Activated CD8-positive, alpha-beta memory T cell treated with anti-CD3 and anti-CD28 coated beads for 1 hour (primary cell): ENCODE measurements around the gene KLHL11.
"Not testable (repeated sequence)": the region's sequence is repeated elsewhere in the genome, so short reads cannot be mapped to it uniquely, and the experiment has no call there.

Experiments
- DNase-seq, 2 donors: peaks; one replicate each; pipeline ENCODE4 v3.0.0-alpha.2; 2020; ENCODE audit warnings: low read depth in 1 of 2; ENCODE audit errors: extremely low read depth in 1 of 2

KLHL11 gene

GRCh38 chr17:41891135-41892020 is 26.2 kb upstream of the KLHL11 start:
- DNase-seq, result no peak

GRCh38 chr17:41888332-41888965 is 23.2 kb upstream of the KLHL11 start:
- no peak for DNase-seq

DNA sequence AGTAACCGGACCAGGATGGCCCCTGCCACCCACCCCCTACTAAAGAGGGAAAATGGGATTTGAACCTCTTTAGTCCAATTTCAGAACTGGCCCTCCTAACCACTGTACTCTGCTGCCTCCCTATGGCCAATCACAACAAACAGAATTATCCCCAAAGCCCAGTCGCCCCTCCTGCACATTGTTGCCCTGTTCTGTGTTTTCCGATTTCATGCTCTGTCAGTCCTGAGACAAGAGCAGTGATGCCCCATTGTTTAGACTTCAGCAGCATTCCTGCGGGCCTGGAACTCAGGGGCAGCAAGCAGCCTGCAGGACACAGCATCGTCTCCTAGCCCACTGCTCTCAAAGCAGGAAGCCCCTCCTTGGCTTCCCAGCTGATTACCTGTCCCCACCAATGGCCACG is 20.5 kb upstream of the KLHL11 start:
- no peak for DNase-seq

- DNase-seq, result no peak
These were observed 17.5 kb upstream of the KLHL11 start for GRCh38 chr17:41882756-41883155.

DNA sequence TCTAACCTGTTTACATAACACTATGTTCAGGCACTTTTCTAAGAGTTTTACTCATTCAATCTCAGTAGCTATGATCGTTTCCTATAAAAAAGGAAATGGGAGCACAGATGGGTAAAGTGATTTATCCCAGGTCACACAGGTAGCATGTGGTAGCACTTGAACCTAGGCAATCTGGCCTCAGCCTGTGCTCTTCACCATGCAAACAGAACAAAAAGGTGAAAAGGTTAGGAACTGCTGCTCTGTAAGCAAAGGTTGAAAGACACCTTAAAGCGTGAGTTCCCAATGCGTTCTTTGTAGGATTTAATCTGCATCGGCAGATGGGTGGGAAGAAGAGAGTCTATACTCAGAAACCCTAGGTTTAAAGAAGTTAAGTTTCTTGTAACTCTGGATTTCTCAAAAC is 14.9 kb upstream of the KLHL11 start:
- DNase-seq, result no peak

DNA sequence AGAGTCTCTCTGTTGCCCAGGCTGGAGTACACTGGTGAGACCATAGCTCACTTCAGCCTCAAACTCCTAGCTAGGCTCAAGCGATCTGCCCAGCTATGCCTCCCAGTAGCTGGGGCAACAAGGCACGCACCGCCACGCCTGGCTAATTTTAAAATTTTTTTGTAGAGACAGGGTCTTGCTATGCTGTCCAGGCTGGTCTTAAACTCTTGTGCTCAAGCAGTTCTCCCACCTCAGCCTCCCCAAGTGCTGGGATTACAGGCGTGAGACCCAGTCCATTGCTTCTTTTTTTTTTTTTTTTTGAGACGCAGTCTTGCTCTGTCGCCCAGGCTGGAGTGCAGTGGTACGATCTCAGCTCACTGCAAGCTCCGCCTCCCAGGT is 9.1 kb upstream of the KLHL11 start:
- not testable (repeated sequence) for DNase-seq

DNA sequence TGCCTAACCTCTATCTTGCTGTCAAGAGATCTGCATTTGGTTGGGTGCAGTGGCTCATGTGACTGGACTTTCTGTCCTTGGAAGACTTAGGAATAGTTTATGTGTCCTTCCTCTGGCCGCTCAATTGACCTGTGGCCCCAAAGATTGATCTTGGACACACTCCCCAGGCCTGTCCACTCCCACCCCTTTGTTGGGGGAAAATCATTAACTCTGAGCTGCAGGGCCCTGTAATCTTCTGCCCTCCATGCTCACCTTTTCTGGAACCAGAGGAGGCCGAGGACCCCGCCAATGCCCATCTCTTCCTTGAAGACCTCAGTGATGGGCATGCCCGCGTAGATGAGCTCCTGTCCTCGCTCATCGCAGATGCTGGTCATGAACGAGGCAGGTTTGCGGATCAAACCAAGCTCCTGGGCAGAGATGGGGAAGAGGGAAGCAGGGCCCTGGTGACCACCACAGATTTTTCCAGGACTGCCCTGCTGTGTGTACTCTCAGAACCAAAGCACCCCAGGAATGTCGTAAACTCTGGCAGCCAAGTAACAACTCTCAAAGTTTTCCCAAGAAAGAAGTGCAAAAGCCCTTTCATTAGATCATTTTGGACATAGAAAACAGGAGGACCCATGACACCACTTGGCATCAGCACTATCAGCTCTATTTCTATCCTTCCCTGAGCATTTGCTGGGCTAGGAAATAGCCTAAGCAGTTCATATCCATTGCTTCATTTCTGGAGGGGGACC is 8.5 kb upstream of the KLHL11 start:
- DNase-seq, result no peak

DNA sequence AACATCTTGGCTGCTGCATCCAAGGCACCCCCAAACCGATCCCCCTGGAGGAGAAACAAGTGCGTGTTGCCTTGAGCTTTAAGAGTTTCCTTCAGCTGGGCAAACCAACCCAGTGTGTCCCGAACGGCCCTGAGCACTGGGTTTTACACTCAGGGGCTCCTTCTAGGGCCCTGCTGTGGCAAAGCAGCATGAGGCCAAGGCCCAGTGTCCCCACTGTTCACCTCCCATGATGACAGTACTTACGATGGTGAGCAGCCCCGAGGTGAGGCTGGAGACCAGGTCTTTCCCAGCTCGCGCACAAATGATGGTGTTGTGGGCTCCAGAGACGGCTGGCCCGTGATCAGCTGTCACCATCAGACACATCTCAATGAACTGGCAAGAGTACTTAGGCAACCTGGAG is 6.6 kb upstream of the KLHL11 start:
- no peak for DNase-seq

- DNase-seq, result no peak
These were observed 5.4 kb upstream of the KLHL11 start for GRCh38 chr17:41870627-41871026.

DNA sequence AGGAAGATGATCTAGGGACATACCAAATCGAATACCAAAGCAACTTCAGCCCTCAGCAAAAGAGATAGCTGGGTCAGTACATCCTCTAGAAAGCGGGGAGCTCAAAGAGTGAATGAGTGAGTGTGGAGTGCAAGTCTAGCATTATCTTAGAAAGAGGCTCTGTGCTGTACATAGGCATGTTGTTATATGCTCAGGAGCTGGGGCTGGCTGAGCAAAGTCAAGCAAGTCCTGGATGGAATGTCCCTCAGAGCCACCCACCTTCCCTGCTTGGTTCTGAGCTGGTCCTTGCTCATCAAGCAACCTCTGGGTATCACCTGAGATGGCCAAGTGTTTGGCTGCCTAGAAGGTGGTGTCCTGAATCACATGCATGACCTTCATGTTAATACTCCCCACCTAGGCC is 4.9 kb upstream of the KLHL11 start:
- DNase-seq, result no peak

- no peak for DNase-seq
These were observed 4.2 kb upstream of the KLHL11 start for GRCh38 chr17:41869426-41869825.

DNA sequence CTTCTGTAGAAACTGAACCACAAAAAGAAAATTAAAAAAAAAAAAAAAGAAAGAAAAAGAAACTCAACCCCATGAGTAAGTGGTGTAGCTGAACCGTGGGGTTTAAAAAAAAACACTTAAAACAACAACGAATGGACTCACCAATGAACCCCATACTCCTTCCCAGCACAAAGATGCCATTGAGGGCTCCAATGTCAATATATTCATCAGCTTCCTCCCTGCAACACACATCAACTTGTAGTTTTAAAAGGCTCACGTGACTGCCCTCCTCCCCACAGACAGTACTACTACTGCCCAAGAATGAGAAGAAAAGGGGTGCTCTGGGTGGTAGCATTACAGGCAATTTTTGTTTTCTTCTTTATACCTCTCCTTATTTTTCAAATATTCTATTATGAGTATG is 3.3 kb upstream of the KLHL11 start:
- no peak for DNase-seq

DNA sequence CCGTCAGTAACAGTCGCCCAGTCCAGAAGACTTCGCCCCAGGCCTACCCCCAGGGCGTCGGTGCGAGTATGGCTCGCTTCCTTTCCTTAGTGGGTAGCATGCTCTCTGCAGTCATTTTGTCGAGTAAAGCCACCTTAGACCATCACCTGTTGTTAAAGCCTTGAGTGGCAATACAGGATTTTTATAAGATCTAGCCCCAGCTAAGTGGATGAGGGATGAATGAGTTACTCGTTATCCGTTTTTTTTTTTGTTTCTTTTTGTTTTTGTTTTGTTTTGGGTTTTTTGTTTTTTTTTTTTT is 322 bp upstream of the KLHL11 start:
- DNase-seq, result no peak

DNA sequence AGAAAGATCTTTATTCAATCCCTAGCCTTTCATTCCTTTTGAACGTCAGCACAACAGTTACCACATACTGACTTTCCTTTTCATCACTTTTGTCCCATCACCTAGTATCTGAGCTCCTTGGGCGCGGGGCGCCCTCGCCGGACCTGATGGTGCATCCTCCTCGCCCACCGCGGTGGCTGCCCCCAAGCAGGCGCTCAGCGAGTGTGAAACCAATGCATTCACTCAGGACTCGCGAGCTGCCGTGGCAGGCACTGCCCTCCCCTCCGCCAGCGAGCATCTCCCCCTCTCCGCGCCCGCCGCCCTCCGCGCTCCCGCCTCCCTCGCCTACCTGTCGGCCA is 756 bp downstream of the KLHL11 start:
- peak; percentile 19 to 40 for DNase-seq

GRCh38 chr17:41863074-41863848 is 2.0 kb downstream of the KLHL11 start:
- no peak for DNase-seq

GRCh38 chr17:41860254-41860931 is 4.8 kb downstream of the KLHL11 start:
- no peak for DNase-seq

DNA sequence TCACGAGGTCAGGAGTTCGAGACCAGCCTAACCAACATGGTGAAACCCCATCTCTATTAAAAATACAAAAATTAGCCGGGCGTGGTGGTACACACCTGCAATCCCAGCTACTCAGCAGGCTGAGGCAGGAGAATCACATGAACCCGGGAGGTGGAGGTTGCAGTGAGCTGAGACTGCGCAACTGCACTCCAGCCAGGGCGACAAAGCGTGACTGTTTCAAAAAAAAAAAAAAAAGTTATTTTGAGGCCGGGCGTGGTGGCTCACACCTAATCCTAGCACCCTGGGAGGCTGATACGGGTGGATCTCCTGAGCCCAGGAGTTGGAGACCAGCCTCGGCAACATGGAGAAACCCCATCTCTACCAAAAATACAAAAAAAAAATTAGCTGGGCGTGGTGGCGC is 13.8 kb downstream of the KLHL11 start:
- not testable (repeated sequence) for DNase-seq

DNA sequence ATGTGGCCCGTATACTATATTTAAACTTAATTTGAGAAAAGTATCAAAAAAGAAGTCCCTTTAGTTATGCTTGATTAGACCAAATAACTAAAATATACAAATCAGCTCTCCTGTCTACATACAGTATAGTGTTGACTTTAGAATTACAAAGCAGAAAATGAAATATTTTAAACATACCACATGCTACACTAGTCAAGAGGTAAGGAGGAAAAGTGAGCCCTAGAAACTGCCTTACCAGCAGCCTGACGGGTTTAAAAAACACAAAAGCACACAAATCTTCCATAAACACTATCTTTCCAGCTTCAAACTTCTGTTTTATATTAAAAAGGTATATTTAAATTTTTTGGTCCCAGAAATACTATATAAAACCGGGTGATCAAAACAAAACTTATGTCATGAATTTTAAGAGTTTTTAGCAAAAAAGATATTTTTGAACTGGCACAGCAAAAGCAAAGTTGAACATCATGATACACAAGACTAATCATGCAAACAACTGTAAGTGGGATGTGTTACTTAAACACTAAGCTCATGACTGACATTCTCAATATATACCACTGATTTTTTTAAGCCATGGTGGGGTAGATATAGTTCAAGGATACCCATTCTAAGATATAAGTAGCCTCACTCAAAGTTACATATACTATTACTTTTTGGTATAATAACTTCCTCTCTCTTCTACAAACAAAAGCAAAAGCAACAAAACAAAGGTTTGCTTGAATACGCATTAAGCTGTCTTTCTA is 15.8 kb downstream of the KLHL11 start:
- DNase-seq, result no peak

DNA sequence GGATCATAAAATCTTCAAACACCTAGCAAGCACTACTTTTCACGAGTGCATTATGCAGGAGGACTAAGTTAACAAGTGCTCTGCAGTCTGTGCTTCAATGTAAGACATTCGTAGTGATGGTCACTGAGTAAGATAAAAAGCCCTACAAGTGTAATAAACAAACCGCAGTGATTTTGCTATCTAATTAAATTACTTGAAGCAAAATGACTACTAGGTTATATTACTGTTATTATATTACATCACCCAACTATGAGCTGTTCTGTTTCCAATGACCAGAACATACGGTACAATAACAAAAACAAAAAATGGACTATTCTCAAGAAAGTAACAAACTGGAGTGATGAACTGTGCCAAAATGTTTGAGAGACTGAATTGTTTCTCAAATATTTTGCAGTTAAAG is 16.4 kb downstream of the KLHL11 start:
- DNase-seq, result no peak

DNA sequence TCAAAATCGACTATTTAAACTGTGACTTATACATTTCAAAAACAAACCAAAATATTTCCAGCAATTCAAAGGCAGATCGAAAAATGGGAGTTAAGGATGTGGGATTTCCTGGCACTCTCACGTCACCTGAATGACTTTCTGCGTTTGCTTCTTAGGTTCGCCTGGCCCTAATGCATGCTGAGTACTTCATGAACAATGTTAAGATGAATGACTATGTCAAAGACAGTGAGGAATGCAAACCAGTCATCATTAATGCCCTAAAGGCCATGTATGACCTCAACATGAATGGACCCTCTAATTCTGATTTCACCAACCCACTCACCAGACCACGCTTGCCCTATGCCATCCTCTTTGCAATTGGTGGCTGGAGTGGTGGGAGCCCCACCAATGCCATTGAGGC is 20.3 kb downstream of the KLHL11 start:
- DNase-seq, result no peak
